BLaER1 treated with 17β-estradiol and CSF1 and Interleukin-3, amounts not matched to agents 10 nM and 100 nM (cell line): Measurements from ENCODE around the gene GPBAR1.

Experiments used
- H3K27ac ChIP-seq, 11 experiments: shearing (Covaris generic); formaldehyde crosslinking; 2 replicates each; pipeline ENCODE4 v1.8.1; 2022
- H3K27me3 ChIP-seq, 11 experiments: shearing (Covaris generic); formaldehyde crosslinking; 2 replicates each; pipeline ENCODE4 v1.8.1; 2022
- H3K36me3 ChIP-seq, 11 experiments: shearing (Covaris generic); formaldehyde crosslinking; 2 replicates each; pipeline ENCODE4 v1.8.1; 2022
- H3K4me1 ChIP-seq, 10 experiments: shearing (Covaris generic); formaldehyde crosslinking; 2 replicates each; pipeline ENCODE4 v1.8.1; 2022
- H3K4me2 ChIP-seq, 11 experiments: shearing (Covaris generic); formaldehyde crosslinking; 2 replicates each; pipeline ENCODE4 v1.8.1; 2022
- H3K4me3 ChIP-seq, 10 experiments: shearing (Covaris generic); formaldehyde crosslinking; 2 replicates each; pipeline ENCODE4 v1.8.1; 2022
- H3K9ac ChIP-seq, 11 experiments: shearing (Covaris generic); formaldehyde crosslinking; 2 replicates each; pipeline ENCODE4 v1.8.1; 2022
- H3K9me3 ChIP-seq, 11 experiments: shearing (Covaris generic); formaldehyde crosslinking; replicated peaks in 1 of 11; 2 replicates each; pipeline ENCODE4 v1.8.1; 2022
- H4K20me1 ChIP-seq, 11 experiments: shearing (Covaris generic); formaldehyde crosslinking; 2 replicates each; pipeline ENCODE4 v1.8.1; 2022
- Cebpa-rat ChIP-seq, 11 experiments: shearing (Covaris generic); IDR thresholded peaks; 2 replicates each; pipeline ENCODE4 v1.8.1; 2022

GPBAR1 gene

DNA sequence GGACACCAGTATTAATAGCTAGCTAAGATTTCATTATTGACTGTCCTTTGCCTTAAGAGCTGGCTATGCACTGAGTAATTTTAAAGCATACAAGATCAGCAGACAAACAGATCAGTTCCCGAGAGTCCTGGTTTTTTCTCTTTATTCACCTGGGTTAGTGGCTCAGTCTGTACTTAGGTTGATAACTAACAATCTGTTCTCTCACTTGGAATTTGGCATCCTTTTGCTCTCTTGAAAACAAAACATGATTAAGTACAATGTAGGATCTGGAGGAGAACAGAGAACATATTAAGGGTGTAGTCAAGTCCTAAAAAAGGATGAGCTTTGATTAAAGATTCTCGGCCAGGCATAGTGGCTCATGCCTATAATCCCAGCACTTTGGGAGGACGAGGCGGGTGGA lies 27.3 kb upstream of the GPBAR1 start:
- Histone ChIP-seq H3K36me3 (peaks cover 91 to 93% (median 92%) of the 10 kb centered on the region in 11 experiments), H4K20me1 (peaks cover 0 to 99% (median 45%) of the 10 kb centered on the region in 11 experiments; a peak in 19 of 22 replicates), H3K4me2 (no peak overlapping the region), H3K9ac (no peak overlapping the region), H3K4me1 (peaks cover 21 to 42% (median 25%) of the 10 kb centered on the region in 10 experiments), H3K4me3 (no peak overlapping the region), H3K27me3 (no peaks in the 10 kb centered on the region), H3K27ac (no peak overlapping the region), H3K9me3 (no peaks in the 10 kb centered on the region)
- no peak for TF ChIP-seq Cebpa-rat (IDR thresholded peaks at IDR 0.05)

GRCh38 chr2:218234521-218234920 lies 26.3 kb upstream of the GPBAR1 start:
- H3K4me2 ChIP-seq = no peak overlapping the region
- H3K27ac ChIP-seq = no peak overlapping the region
- peaks cover 14 to 34% (median 19%) of the 10 kb centered on the region in 10 experiments for H3K4me1 ChIP-seq
- no peak for TF ChIP-seq Cebpa-rat (IDR thresholded peaks at IDR 0.05)
- peaks cover 0 to 100% (median 45%) of the 10 kb centered on the region in 11 experiments; a peak in 19 of 22 replicates for H4K20me1 ChIP-seq
- H3K36me3 ChIP-seq = peaks cover 97 to 99% (median 99%) of the 10 kb centered on the region in 11 experiments
- no peaks in the 10 kb centered on the region for H3K9me3 ChIP-seq
- no peaks in the 10 kb centered on the region for H3K27me3 ChIP-seq
- H3K9ac ChIP-seq = no peak overlapping the region
- no peak overlapping the region for H3K4me3 ChIP-seq

GRCh38 chr2:218235017-218235416 lies 25.8 kb upstream of the GPBAR1 start:
- no peak for TF ChIP-seq Cebpa-rat (IDR thresholded peaks at IDR 0.05)
- H3K4me1 ChIP-seq = peaks cover 10 to 29% (median 14%) of the 10 kb centered on the region in 10 experiments

DNA sequence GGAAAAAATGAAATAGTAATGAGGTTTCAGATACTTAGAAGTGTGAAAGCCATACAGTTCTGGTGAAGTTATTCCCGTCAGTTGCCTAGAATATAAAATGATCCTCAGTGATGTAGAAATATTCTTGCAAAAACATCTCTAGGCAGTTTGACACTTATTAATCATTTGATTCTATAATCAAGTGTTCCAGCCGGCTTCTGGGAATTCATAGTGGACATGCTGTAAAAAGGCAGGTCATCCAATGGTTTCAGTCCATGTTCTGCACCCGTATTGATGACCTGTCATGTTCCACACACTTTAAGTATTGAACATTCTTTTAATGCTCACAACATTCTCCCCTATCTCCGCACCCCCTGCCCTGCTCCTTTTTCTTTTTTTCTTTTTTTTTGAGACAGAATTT lies 24.0 kb upstream of the GPBAR1 start:
- Histone ChIP-seq H3K4me3 (no peak overlapping the region), H3K4me2 (no peak overlapping the region)
- no peak for TF ChIP-seq Cebpa-rat (IDR thresholded peaks at IDR 0.05)

More at GRCh38 chr2:218235017-218235416, 25.8 kb upstream of the GPBAR1 start:
- peaks cover 0 to 100% (median 45%) of the 10 kb centered on the region in 11 experiments; a peak in 19 of 22 replicates for H4K20me1 ChIP-seq
- no peaks in the 10 kb centered on the region for H3K27me3 ChIP-seq
- H3K36me3 ChIP-seq = peaks cover 99 to 100% (median 100%) of the 10 kb centered on the region in 11 experiments
- no peak overlapping the region for H3K4me3 ChIP-seq
- H3K27ac ChIP-seq = no peak overlapping the region
- H3K4me2 ChIP-seq = no peak overlapping the region
- H3K9me3 ChIP-seq = no peaks in the 10 kb centered on the region
- peak overlapping the region in 1 of 11 experiments; percentile 5; a peak in 1 of 22 replicates for H3K9ac ChIP-seq

DNA sequence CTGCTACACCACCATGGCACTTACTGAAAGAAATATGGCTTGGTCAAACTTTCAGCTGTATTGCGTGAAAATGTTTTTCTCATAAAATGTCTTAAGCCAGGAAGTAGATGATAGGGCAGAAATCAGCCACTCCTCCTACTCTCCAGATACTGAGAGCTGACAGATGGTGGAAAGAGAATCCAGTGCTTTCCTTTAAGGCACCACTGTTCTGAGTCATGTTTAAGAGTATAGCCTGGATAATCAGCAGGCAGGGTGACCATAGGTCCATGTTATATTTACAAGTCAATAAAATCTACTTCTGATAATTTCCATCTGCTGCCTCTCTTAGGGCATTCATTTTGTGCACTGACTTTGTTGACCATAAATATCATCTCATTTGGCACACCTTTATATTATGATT lies 21.9 kb upstream of the GPBAR1 start:
- Histone ChIP-seq H3K9ac (no peak overlapping the region), H3K27me3 (no peaks in the 10 kb centered on the region), H4K20me1 (peaks cover 0 to 100% (median 63%) of the 10 kb centered on the region in 11 experiments; a peak in 20 of 22 replicates), H3K4me3 (no peak overlapping the region), H3K4me1 (0 out of 20 replicates have a peak, but pooled peaks cover 0 to 2% (median 0%) of the 10 kb centered on the region in 10 experiments), H3K4me2 (no peak overlapping the region), H3K27ac (no peak overlapping the region; a peak in 1 of 22 replicates), H3K9me3 (no peaks in the 10 kb centered on the region), H3K36me3 (peaks cover 100% of the 10 kb centered on the region in 11 experiments)
- TF ChIP-seq Cebpa-rat (IDR thresholded peaks at IDR 0.05) = no peak

More for the DNA sequence above, 24.0 kb upstream of the GPBAR1 start:
- Histone ChIP-seq H4K20me1 (peaks cover 0 to 100% (median 56%) of the 10 kb centered on the region in 11 experiments; a peak in 19 of 22 replicates), H3K9ac (no peak overlapping the region), H3K4me1 (peaks cover 0 to 11% (median 0%) of the 10 kb centered on the region in 10 experiments; a peak in 1 of 20 replicates), H3K27me3 (no peaks in the 10 kb centered on the region), H3K9me3 (no peaks in the 10 kb centered on the region), H3K27ac (no peak overlapping the region), H3K36me3 (peaks cover 99 to 100% (median 100%) of the 10 kb centered on the region in 11 experiments)

DNA sequence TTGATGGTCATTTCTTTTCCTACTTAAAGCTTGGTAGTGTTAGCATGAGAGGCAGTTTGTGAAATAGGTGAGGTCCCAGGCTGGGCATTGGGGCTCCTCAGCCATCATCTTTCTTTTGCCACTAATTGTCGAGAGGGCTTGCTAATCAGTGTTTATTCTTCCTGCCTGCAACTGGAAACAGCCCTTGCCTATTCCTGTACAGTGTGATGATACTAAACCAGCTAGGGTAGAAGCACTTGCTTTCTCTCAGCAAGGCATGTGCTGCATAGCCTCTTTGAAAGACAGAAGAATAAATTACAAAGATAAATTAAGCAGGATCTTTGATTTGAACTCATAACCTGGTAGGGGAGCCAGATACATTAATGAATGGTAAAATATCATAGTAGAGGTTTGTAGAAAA lies 16.6 kb upstream of the GPBAR1 start:
- Histone ChIP-seq H4K20me1 (peaks cover 0 to 100% (median 71%) of the 10 kb centered on the region in 11 experiments; a peak in 19 of 22 replicates), H3K27ac (no peak overlapping the region), H3K9ac (no peak overlapping the region), H3K27me3 (no peaks in the 10 kb centered on the region), H3K4me2 (no peak overlapping the region), H3K4me1 (peaks cover 0 to 9% (median 0%) of the 10 kb centered on the region in 10 experiments; a peak in 5 of 20 replicates), H3K4me3 (no peak overlapping the region), H3K9me3 (no peaks in the 10 kb centered on the region), H3K36me3 (peaks cover 100% of the 10 kb centered on the region in 11 experiments)
- no peak for TF ChIP-seq Cebpa-rat (IDR thresholded peaks at IDR 0.05)

DNA sequence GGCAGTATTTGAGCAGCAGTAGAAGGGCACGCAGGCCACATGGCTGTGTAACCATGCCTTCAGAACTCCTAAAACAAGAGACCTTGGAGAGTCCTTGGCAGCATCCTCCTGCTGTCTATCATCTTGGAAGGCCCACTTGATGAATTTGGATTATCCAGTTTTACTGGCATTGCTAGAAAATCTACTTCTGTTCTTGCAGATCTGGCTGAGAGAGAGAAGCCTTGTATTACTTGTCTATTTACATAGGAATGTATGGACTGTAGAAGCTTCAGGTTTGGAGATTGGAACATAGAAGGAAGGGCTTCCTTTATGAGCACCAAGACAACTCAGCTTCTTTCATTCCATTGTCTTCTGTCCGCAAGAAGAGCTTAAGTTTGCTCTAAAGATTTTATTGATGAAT lies 16.1 kb upstream of the GPBAR1 start:
- H3K27ac ChIP-seq = no peak overlapping the region
- no peaks in the 10 kb centered on the region for H3K9me3 ChIP-seq
- no peak overlapping the region for H3K4me2 ChIP-seq
- peaks cover 0 to 100% (median 76%) of the 10 kb centered on the region in 11 experiments; a peak in 19 of 22 replicates for H4K20me1 ChIP-seq
- peaks cover 0 to 13% (median 0%) of the 10 kb centered on the region in 10 experiments; a peak in 5 of 20 replicates for H3K4me1 ChIP-seq
- H3K4me3 ChIP-seq = no peak overlapping the region
- no peaks in the 10 kb centered on the region for H3K27me3 ChIP-seq
- no peak overlapping the region for H3K9ac ChIP-seq
- no peak for TF ChIP-seq Cebpa-rat (IDR thresholded peaks at IDR 0.05)
- H3K36me3 ChIP-seq = peaks cover 100% of the 10 kb centered on the region in 11 experiments

DNA sequence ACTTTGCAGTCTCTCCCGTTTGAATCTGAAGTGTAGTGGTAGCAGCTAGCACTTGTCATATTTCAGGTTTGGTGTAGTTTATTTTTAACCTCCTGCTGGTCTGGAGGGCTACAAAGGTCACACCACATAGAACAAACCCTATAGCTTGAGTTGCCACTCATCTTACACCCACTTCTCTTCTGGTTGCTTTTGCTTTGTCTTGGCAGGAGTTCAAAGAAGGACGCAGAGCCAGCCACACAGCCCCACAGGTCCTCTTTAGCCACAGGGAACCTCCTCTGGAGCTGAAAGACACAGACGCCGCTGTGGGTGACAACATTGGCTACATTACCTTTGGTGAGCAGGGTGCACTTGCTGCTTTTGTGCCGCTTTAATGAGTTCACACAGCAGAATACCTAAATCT lies 15.6 kb upstream of the GPBAR1 start:
- peaks cover 0 to 19% (median 0%) of the 10 kb centered on the region in 10 experiments; a peak in 5 of 20 replicates for H3K4me1 ChIP-seq
- peaks cover 100% of the 10 kb centered on the region in 11 experiments for H3K36me3 ChIP-seq
- H4K20me1 ChIP-seq = peaks cover 0 to 100% (median 81%) of the 10 kb centered on the region in 11 experiments; a peak in 20 of 22 replicates
- H3K27ac ChIP-seq = no peak overlapping the region
- no peaks in the 10 kb centered on the region for H3K9me3 ChIP-seq
- no peak overlapping the region for H3K4me3 ChIP-seq
- no peaks in the 10 kb centered on the region for H3K27me3 ChIP-seq
- H3K9ac ChIP-seq = no peak overlapping the region
- no peak for TF ChIP-seq Cebpa-rat (IDR thresholded peaks at IDR 0.05)
- H3K4me2 ChIP-seq = no peak overlapping the region

DNA sequence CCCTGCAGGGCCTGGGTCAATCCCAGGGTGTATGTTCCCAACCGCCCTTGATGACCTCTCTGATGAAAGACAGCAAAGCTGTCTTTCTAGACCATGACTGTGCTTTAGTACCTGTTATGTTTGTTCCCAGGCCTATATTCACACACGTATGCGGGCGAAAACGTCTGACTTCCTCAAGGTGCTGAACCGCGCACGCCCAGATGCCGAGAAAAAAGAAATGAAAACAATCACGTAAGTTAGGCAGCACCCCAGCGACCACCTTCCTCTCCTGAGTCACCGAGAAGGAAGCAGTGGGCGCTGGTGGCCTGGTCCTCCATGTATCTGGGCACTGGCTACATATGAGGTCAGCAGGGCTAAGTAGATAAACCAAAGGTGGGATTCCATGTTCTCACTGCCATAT lies 11.1 kb upstream of the GPBAR1 start:
- Histone ChIP-seq H3K4me2 (peak overlapping the region in 1 of 11 experiments; percentile 15; a peak in 1 of 22 replicates), H3K9me3 (no peaks in the 10 kb centered on the region), H4K20me1 (peaks cover 10 to 100% (median 85%) of the 10 kb centered on the region in 11 experiments), H3K27ac (peak overlapping the region in 2 of 11 experiments; percentile 1 to 25; a peak in 1 of 22 replicates), H3K4me1 (peaks cover 0 to 64% (median 22%) of the 10 kb centered on the region in 10 experiments; a peak in 14 of 20 replicates), H3K27me3 (no peaks in the 10 kb centered on the region), H3K36me3 (peaks cover 100% of the 10 kb centered on the region in 11 experiments), H3K4me3 (no peak overlapping the region), H3K9ac (0 out of 22 replicates have a peak overlapping the region, but pooled peaks of 2 of the 11 experiments have one; percentile 30 to 31)
- no peak for TF ChIP-seq Cebpa-rat (IDR thresholded peaks at IDR 0.05)
